HG03457 (cell line): ENCODE data around the gene FBN1.

Experiments
- ATAC-seq: cut with Tn5 transposase; IDR thresholded peaks from one replicate; pipeline ENCODE4 v1.9.1; 2021; ENCODE audit warnings: moderate number of reproducible peaks; ENCODE audit not compliant: unreplicated experiment

The FBN1 gene

DNA sequence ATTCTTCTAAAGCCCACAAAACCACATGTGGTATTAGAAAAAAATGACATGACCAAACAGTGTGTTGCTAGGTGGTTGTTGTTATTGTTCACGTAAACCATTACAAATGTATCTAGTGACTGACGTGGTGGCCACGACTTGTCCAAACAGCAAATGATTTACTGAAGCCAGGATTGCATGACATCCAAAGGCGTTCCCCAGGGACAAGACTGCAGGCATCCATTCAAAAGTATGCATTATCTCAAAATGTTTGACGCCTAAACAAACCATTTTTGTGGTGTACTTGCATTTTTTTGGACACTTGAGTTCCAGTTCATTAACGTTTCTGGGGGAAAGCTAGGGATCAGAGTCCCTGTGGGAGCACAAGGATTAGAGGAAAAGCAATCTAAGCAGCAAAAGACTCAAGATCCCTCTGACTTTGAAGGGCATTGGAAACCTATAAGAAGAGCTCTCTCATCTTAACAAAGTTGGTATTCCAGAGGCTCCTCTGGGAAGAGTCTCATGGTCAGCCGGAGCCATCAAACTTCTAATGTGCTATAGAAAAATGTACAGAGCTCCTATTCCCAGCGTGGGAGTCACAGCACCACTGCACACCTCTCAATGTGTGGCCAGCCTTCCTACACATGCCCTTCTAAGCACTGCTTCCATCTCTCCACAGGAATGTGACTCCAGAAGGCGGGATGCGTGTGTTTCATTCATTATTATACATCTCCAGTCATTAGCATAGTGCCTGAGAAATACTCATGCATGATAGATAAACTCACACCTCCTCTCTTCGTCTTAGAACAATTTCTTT, 62.9 kb downstream of the FBN1 start:
- no peak for ATAC-seq

DNA sequence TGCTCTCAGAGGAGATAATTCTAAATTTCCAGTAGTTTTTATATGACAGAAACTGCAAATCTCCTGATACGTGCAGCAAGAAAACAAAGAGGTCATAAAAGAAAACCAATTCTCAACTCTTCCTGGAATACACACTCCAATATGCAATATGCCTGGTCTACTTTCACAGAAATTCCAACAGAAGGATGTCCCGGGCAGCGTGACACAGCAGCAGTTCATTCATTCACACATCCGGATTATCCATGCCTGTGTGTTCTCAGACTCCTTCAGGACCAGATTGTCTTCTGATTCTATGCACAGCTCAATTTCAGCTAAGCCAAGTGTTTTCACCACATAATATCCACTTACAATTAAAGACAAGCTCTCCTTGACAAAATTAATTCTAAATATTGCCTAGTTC, 64.3 kb downstream of the FBN1 start:
- no peak for ATAC-seq

DNA sequence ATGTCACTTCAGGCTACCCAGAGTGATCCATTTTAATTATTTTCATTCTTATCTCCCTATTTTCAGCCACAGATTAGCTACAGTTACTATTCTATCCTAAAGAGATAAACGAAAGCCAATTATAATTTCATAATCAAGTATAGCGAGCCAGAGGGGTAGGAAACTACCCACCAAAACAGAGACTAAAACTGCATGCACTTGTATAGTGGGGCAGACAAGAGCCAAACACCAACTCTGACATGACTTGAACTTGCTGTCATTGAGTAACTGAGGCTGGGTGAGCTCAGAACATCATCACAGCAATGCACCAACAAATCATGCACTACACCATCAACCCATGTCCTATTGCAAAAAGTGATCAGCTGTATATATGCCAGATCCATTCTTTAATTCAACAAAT, 64.8 kb downstream of the FBN1 start:
- ATAC-seq, result no peak

DNA sequence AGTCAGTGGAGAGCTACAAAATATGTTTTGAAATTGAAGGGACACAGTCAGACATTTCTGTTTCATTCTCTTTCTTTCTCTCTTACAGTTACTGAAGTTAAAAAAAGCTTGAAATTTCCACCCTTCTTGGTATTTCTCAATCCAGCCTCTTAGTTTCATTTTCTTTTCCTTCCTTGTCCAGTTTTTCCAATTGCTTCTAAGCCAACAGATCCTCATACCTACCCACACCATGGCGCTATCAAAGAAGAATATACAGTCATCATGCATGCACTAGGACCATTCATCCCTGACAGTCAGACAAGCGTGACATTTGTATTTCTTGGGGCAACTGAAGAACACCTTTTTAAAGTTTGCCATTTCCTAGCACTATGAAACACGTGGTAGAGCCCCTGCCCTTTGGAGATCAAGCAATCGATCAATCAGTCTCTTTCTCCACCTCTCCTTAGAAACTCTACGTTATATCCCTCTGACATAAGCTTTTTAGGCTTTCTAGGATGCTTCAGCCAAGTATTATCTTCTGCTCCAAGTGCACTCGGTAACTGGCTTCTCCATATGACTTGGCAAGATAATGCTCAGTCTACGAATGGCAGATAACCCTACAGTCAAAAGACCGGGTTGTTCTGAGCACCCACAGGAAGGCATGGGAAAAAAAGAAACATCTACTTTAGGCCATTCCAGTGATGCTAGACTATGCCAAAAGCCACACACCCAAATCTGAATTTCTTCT, 65.4 kb downstream of the FBN1 start:
- no peak for ATAC-seq

DNA sequence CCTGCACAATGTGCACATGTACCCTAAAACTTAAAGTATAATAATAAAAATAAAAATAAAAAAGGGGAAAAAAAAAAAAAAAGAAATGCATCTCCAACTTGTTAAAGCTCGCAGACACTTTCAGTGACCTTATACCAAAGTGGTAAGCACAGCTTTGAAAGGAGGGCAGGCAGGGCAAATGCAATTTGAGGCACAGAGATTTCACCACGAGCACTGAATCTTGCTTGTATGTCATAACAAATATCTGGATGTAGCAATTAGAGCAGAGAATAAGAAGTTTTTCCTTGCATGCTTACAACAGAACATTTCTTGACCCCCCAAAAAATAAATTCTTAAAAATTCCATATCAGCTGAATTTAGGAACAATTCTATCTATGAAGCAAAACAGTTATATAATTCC, 66.5 kb downstream of the FBN1 start:
- ATAC-seq, result no peak

DNA sequence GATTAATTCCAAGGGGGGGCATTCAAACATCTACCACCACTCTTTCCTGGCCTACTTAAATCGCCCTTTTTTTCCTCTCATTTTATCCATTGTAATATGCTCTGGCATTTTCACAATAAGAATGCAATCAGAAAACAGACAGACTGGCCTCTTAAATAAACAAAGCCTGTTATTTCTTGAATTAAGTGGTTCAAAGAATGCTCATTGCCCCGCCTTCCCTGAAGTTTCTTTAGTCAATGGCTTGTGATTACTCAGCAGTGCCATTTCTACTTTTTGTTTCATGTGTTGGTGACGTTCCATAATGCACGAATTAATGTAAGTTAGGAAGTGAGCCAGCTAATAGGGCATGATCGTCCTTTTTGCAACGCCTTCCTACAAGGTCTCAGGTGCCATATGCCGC, 68.0 kb downstream of the FBN1 start:
- ATAC-seq, result no peak

DNA sequence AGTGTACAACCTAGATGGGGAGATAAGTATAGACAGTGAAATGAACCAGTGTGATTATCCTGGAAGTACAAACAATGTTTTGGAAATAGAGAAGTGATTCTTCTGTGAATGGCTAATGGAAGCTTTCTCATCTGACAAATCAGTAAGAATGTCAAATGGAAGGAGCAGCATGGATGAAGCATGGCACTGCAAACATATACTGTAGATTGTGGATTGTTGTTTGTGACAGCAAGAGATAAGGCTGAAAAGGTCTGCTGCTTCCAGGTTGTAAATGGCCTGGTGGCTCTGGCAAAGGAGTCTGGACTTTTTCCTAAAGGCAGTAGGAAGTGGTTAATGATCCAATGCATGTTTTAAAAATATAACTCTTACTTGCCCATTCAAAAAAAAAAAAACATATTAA, 71.3 kb downstream of the FBN1 start:
- ATAC-seq, result no peak

DNA sequence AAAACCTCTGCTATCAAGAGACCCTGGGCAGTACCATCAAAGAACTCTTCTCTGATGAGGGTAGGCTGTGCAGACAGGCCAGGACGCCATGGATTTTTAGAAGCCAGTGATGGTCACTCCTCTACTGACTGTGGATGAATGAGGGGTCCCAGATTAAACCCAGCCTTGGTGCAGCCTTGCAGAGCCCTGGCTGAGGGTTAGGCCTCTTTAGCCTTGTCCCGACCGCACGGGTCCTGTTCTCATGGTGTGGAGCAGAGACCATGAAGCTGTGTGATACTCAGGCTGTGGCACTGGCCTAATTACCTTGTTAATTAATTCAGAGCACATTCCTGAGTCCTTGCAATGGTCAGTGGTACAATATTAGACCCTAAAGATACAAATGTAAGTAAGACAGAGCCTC, 71.7 kb downstream of the FBN1 start:
- ATAC-seq, result no peak

DNA sequence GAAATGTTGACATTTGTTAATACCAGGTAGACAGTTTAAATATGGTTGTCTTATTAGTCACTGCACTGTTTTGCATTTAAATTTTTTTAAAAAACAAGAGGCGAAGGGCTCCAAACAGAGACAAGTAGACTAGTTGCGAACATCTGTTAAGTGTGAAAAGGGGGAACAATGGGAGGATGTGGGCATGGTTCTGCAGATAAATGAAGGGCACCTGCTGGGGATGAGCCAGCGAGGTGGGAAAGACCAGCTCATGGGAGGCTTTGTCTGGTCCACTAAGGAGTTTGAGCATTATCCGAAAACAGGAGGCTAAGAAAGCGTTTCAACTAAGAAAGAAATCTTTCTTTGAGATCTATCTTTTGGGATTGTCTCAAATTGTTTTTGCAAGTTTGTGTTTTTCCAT, 72.7 kb downstream of the FBN1 start:
- no peak for ATAC-seq

DNA sequence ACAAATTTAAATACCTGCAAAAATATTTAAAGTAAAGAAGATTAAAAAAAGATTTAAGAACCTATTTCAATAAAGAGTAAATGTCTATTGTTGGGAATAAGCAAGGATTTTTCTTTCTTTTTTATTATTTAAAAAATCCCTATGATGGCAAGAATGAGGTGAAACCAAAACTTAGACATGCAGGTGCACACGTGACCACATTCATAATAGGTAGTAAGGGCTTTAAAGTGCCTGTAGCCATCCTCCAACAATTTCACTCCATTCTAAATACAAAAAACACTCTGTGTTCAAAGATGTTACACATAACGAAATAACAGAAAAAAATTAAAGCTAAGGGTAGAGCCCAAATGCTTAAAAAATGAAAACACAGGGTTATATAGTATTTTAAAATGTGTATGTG, 74.0 kb downstream of the FBN1 start:
- ATAC-seq, result no peak

DNA sequence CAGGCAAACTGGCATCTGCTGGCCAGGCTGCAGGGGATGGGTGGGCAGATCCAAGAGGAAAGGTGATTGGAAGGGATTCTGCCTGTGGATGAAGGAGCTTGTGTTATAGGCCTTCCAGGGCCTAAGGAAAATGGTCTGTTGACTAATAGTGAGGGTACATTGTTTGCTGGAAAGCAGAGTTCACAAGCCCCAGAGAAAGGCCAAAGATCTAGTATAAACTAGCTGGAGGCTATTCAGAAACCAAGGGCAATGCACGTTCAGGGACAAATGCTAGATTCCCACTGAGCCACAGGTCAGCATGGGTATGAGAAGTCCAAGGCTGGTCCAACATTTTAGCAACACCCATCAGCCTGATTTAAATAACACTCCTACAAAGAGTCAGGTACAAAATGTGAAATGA, 74.7 kb downstream of the FBN1 start:
- ATAC-seq, result no peak

DNA sequence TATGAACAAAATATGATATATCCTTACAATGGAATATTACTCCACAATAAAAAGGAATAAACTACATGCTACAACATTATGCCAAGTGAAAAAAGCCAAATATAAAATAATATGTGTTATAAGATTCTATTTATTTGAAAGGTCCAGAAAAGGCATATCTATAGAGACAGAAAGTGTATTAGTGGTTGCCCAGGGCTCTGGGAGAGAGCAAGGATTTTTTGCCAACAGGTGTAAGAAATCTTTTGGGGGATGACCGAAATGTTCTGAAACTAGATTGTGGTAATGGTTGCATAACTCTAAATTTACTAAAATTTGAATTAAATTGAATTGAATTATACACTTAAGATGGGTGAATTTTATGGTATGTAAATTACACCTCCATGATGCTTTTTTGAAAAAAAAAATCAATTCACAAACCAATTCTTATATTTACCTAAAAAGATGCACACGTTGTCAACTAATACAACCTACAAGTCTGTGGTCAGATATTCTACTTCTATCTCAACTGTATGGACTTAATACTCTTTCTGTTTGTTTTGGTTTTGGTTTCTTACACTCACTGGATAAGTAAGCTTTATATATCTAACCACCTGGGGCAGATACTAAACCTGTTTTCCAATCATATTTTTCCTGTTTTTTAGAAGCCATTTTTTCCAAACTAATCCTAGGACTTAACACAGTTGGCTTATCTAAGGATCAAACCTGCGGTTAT, 75.8 kb downstream of the FBN1 start:
- ATAC-seq, result no peak

DNA sequence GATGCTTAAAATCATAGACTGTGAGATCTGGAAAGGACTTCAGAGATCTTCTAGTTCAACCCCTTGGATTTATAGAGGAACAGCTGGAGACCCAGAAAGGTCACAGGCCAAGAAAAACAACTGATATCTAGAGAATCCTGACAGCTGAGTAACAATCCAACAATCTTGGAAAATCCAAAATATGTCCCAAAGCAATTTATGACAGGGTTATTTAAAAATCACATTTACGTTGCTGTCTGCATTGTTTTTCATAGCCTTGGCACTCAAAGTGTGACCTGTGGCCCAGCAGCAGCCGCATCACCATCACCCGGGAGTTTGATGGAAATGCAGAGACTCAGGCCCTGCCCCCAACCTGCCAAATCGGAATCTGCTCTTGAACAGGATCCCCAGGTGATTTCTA, 78.8 kb downstream of the FBN1 start:
- no peak for ATAC-seq

DNA sequence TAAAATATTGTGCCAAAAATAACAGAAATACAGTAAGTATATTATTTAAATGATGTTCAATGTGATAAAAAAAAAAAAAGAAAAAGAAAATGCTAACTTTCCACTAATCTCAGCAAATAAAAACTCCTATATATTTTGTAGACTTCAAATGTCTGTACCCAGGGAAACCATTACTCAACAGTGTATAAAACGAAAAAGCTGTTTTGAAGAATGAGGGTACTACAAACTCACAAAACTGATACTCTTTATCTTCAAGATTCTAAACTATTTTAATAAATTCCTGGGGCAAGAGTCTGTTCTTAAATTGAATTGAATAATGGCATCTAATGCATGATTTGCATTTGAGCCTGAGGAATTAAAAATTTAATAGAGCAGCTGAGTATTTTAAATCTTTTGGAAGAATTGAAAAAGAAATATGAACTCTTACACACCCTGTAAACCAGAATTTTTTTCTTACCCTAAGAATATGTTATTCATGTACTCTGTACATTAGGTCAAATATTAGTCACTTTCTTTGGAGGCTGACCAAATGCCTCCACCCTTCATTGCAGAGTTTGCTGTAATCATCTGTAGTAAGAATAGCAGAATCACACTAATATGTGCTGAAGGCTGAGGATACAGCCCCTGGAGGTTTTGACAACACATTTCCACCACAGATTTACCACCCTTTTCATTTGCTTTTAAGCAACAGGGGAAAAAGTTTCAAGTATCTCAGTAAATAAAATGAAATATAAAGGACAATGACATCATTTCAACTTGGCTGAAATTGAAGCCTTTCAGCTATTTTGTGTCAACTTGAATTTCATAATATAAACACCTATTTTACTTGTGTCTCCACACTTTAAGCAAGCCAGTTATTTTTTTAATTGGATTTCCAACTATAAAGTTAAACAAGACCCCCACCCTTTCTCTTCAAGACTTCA, 79.7 kb downstream of the FBN1 start:
- no peak for ATAC-seq

DNA sequence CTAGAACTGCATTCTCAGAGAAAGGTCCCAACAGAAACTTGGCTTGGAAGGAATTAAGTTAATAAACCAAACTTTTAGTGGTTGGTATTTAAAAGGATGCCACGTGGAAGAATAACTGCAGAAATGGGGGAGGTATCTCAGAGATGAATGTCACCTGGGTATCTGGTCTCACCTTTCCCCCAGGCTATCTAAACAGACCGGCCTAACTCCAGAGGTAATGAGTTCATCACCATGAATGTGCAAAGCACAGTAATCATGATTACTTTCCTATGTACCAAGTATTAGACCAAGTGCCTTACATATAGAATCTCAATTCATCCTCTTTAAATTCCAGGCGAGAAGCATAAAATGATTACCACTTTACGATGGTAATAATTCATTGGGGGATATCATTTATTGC, 80.8 kb downstream of the FBN1 start:
- no peak for ATAC-seq

DNA sequence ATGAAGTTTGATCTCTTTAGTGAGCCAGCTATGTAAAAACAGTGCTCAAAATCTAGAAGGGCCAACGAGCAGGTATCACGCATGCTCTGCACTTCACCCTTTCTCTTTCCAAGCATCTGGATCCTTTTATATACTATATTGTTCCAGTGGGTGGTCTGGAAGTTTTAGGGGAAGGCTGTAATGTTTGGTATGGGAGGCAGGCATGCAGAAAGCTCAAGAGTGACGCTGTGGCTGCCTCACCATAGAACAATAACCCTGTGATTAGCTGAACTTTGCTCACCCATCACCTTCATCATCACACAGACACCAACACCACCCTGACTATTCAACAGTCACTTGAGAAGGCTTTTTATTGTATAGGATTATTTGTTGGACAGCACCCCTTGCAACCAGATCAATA, 81.6 kb downstream of the FBN1 start:
- ATAC-seq, result no peak

DNA sequence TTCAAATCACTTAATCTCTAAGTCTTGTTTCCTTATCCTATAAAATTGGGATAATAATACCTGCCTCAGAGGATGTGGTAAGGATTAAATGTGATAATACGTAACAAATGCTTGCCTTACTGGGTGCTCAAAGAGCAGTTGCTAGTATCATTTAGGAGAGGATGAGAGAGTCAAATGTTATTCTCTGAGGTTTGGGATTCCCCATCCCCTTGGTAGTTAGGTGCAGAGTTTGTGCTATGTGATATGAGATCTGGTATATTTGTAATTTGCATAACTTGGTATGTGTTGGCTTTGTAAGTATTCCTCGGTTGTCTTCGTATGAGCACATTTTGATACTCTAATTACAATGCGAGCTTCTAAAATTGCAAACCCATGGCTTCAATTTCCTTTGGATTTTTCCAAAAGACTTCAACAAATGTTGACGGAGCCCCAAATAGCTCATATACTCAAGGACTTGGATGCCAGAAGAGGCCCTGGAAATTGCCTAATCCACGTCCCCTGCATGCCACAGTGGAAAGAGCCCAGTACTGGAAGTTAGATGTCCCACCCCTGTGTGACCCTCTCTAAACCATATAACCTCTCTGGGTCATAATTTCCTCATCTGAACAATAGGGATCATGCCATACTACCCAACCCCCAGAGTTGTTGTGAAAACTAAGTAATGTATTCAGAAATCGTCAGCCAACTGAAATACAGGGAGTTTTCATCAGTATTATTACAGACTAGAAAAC, 85.0 kb downstream of the FBN1 start:
- ATAC-seq, result no peak

DNA sequence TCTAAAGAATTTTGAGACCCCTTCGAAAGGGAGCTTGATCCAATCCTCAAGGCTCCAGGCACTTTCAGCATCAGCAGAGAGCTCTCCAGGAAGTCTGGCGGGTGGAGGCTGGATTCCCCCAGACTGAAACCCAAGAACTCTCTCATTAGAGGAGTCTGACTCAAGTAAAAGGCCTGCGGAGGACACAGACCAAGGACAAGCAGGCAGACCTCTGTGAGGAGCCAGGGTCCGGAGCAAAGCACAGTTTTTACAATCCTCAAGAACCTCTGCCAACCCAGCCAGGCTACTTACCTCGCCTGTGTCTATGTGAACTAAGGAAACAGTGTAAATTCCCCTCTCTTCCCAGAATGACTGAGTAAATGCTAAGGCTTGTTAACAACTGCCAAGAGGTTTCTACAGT, 86.2 kb downstream of the FBN1 start:
- ATAC-seq, result no peak

DNA sequence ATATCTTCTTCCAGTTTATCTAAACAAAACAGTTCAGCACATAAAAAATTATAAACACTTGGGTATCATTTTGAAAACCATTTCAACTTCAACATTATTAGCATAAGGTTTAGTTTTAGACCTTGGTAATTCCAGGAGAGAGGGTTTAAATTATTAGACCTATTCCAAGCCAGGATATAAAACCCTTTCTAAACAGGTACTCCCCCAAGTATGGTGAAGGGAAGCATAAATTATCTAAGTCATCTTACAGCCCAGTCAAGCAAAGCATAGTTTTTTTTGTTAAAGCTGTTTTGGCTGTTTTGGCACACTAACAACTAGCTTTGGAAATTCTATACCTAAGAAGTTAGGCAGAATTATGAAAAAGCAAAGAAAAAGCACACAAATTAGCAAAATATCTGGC, 87.3 kb downstream of the FBN1 start:
- no peak for ATAC-seq

DNA sequence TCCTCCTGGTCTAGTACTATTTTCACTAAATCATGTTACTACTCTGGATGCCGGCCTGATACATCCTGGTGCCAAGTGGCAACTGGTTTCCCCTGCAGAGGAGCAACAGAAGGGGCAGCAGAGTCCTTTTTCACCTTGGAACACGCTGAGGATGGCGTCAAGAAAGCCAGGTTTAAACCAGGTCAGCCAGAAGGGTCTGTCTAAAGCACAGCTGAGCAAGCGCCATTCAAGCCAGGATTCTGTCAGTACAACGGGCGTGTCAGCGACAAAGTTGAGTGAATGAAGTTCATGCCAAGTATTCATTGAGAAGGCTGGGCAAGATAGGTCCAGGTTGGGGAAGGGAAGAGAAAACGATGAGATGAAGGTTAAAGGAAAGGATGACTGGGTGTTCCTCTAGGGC, 88.2 kb downstream of the FBN1 start:
- no peak for ATAC-seq
